ENCODE results near the gene ATXN1. TPM values are rescaled to one million over a fixed set of nuclear protein-coding genes. Genes with fewer than 3 reads are reported as not detected.

Gene ATXN1
- total RNA-seq, 1 experiment from 2014 or later, result 8.1 TPM

GRCh38 chr6:16524380-16524707, 236.9 kb downstream of the ATXN1 start (continued):
- TF ChIP-seq, protein P1, sequence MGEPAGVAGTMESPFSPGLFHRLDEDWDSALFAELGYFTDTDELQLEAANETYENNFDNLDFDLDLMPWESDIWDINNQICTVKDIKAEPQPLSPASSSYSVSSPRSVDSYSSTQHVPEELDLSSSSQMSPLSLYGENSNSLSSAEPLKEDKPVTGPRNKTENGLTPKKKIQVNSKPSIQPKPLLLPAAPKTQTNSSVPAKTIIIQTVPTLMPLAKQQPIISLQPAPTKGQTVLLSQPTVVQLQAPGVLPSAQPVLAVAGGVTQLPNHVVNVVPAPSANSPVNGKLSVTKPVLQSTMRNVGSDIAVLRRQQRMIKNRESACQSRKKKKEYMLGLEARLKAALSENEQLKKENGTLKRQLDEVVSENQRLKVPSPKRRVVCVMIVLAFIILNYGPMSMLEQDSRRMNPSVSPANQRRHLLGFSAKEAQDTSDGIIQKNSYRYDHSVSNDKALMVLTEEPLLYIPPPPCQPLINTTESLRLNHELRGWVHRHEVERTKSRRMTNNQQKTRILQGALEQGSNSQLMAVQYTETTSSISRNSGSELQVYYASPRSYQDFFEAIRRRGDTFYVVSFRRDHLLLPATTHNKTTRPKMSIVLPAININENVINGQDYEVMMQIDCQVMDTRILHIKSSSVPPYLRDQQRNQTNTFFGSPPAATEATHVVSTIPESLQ (CRISPR knock-in tag; IDR thresholded peaks at IDR 0.05), result no peak
- TF ChIP-seq JAZF1 (CRISPR knock-in tag; IDR thresholded peaks at IDR 0.05) (no peak), NFYB (CRISPR knock-in tag; conservative IDR thresholded peaks at IDR 0.05; ENCODE audit: low read depth) (no peak), E2F4 (CRISPR knock-in tag; IDR thresholded peaks at IDR 0.05; ENCODE audit: borderline replicate concordance, low read depth) (no peak), GTF2I (CRISPR knock-in tag; conservative IDR thresholded peaks at IDR 0.05) (no peak), CREB1 (CRISPR knock-in tag; IDR thresholded peaks at IDR 0.05) (no peak), ZNF671 (CRISPR knock-in tag; IDR thresholded peaks at IDR 0.05) (no peak), AR (CRISPR knock-in tag; IDR thresholded peaks at IDR 0.05) (no peak), RORB (CRISPR knock-in tag; IDR thresholded peaks at IDR 0.05) (no peak), ATF1 (CRISPR knock-in tag; IDR thresholded peaks at IDR 0.05) (no peak), NR3C1 (CRISPR knock-in tag; conservative IDR thresholded peaks at IDR 0.05; ENCODE audit: low read depth) (no peak)
- TF ChIP-seq, protein P2, sequence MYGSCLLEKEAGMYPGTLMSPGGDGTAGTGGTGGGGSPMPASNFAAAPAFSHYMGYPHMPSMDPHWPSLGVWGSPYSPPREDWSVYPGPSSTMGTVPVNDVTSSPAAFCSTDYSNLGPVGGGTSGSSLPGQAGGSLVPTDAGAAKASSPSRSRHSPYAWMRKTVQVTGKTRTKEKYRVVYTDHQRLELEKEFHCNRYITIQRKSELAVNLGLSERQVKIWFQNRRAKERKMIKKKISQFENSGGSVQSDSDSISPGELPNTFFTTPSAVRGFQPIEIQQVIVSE (CRISPR knock-in tag; IDR thresholded peaks at IDR 0.05; ENCODE audit: borderline replicate concordance), result no peak

DNA sequence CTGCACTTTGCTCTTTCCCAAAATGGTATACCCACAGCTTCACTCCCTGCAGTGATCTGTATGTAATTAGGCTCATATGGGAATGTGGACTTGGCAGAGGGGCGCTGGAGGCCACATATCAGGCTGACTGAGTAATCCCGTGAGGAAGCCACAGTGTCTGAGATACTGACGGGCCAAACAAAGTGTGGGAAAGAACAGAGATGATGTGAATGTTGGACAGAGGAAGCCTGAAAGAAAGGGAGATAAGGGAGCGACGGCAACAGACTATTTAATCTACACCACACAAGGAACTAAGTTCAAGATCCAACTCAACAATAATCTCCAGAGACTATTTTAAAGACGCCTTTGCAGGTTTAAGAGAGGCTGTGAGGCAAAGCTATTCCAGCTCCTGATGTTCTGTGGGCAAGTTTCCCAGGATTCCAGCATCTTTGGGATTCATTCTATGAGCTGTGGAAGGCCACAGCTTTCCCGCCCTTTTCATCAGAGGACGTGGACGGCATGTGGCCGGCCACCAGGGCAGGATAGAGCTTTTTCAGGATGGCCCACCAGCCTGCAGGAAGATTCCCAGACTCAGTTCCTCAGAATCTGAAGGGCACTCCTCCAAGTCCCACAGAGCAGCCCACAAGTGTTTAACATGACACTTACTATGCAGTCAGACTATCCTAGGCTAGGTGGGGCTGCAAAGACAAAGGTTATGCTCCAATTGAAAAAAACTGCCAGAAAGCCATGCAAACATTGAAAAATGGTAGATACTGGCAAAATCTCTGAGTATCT, 237.5 kb downstream of the ATXN1 start:
- Mint-ChIP-seq H3K4me3 (no peak overlapping the region), H3K27ac (no peak overlapping the region), H3K27me3 (ENCODE audit: low read depth) (no peaks in the 10 kb centered on the region), H3K36me3 (no peaks in the 10 kb centered on the region), H3K4me1 (peaks cover 10% of the 10 kb centered on the region), H3K9me3 (peaks cover 4% of the 10 kb centered on the region)
- ChIA-PET POLR2A (no interaction called here), CTCF (interaction anchor here (1.2 to 1.3 kb wide), 2 partner anchors 192 to 239 kb away, joined by 3 to 4 read pairs; no protein-coding TSS in a partner anchor)
- DNase-seq (ENCODE audit: low spot score), result no peak
- no peak for ATAC-seq
- TF ChIP-seq SOX15 (CRISPR knock-in tag; IDR thresholded peaks at IDR 0.05) (no peak), MXD4 (CRISPR knock-in tag; IDR thresholded peaks at IDR 0.05; ENCODE audit: borderline replicate concordance) (no peak)
- TF ChIP-seq, protein P3, sequence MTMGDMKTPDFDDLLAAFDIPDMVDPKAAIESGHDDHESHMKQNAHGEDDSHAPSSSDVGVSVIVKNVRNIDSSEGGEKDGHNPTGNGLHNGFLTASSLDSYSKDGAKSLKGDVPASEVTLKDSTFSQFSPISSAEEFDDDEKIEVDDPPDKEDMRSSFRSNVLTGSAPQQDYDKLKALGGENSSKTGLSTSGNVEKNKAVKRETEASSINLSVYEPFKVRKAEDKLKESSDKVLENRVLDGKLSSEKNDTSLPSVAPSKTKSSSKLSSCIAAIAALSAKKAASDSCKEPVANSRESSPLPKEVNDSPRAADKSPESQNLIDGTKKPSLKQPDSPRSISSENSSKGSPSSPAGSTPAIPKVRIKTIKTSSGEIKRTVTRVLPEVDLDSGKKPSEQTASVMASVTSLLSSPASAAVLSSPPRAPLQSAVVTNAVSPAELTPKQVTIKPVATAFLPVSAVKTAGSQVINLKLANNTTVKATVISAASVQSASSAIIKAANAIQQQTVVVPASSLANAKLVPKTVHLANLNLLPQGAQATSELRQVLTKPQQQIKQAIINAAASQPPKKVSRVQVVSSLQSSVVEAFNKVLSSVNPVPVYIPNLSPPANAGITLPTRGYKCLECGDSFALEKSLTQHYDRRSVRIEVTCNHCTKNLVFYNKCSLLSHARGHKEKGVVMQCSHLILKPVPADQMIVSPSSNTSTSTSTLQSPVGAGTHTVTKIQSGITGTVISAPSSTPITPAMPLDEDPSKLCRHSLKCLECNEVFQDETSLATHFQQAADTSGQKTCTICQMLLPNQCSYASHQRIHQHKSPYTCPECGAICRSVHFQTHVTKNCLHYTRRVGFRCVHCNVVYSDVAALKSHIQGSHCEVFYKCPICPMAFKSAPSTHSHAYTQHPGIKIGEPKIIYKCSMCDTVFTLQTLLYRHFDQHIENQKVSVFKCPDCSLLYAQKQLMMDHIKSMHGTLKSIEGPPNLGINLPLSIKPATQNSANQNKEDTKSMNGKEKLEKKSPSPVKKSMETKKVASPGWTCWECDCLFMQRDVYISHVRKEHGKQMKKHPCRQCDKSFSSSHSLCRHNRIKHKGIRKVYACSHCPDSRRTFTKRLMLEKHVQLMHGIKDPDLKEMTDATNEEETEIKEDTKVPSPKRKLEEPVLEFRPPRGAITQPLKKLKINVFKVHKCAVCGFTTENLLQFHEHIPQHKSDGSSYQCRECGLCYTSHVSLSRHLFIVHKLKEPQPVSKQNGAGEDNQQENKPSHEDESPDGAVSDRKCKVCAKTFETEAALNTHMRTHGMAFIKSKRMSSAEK (CRISPR knock-in tag; IDR thresholded peaks at IDR 0.05; ENCODE audit: borderline replicate concordance), result no peak

All from WTC11 (cell line).